Stimulated activated naive CD4-positive, alpha-beta T cell (primary cell): ENCODE data around the gene KRTAP10-11.

Experiments used
- DNase-seq, 6 experiments: peaks; one replicate each; lab custom pipeline; 2025; lab: John Stamatoyannopoulos, UW

The KRTAP10-11 gene

GRCh38 chr21:44695184-44695583 lies 49.0 kb downstream of the KRTAP10-11 start:
- no peak for DNase-seq

- no peak for DNase-seq
Observed at GRCh38 chr21:44695641-44696040, 49.4 kb downstream of the KRTAP10-11 start.

DNA sequence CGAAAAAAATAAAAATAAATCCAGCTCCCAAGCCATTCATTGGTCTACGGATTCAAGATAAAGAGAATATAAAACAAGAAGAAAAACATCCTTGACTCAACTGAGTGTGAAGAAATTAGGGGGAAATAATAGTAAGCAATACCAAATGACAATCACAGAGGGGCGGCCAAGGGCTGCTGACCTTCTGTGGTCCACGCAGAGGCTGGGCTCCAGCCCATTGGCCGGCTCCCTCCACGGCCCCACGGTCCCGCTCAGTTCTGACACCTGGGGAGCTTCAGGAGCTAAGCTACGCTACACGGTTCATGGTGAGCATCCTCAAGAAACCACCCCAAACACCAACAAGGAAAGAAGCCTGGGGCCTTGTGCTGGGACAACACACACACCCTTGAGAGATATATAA lies 50.4 kb downstream of the KRTAP10-11 start:
- DNase-seq: no peak
